Chondrocyte (in vitro differentiated cells): ENCODE data around the gene RHOXF2B. TPM values are rescaled to one million over a fixed set of nuclear protein-coding genes. Genes with fewer than 3 reads are reported as not detected.
"Not testable (repeated sequence)": the region's sequence is repeated elsewhere in the genome, so short reads cannot be mapped to it uniquely, and the experiment has no call there.

Experiments
- DNase-seq: peaks from one replicate; pipeline ENCODE4 v3.0.0; 2021; ENCODE audit warnings: mixed read lengths, low spot score
- H3K27ac Mint-ChIP-seq: one replicate; pipeline ENCODE4 v1.8.0; 2021; ENCODE audit warnings: mild to moderate bottlenecking, moderate library complexity, mixed read lengths; ENCODE audit not compliant: unreplicated experiment
- H3K27me3 Mint-ChIP-seq: 2 replicates; pipeline ENCODE4 v1.8.0; 2021; ENCODE audit warnings: low read depth, mixed read lengths
- H3K36me3 Mint-ChIP-seq: 2 replicates; pipeline ENCODE4 v1.8.0; 2021; ENCODE audit warnings: low read depth, mixed read lengths
- H3K4me1 Mint-ChIP-seq: 2 replicates; pipeline ENCODE4 v1.8.0; 2021; ENCODE audit warnings: low read depth, mild to moderate bottlenecking, mixed read lengths
- H3K4me3 Mint-ChIP-seq: one replicate; pipeline ENCODE4 v1.8.0; 2021; ENCODE audit warnings: mild to moderate bottlenecking, moderate library complexity, mixed read lengths; ENCODE audit not compliant: unreplicated experiment
- H3K9me3 Mint-ChIP-seq: 2 replicates; pipeline ENCODE4 v1.8.0; 2021; ENCODE audit warnings: low read depth, mixed read lengths
- total RNA-seq: library from RNA; stranded (reverse); gene quantifications from 3 replicates; pipeline ENCODE4 v1.2.1, GENCODE V29; 2021
- TF ChIP-seq, protein P1 (sequence below): fragments of 200-600 bp; sonication (generic); IDR thresholded peaks from 2 replicates; pipeline ENCODE4 v1.5.0; 2021; ENCODE audit warnings: antibody characterized with exemption, mild to moderate bottlenecking, moderate library complexity

The RHOXF2B gene
- total RNA-seq, 1 donor from 2014 or later, result not detected

DNA sequence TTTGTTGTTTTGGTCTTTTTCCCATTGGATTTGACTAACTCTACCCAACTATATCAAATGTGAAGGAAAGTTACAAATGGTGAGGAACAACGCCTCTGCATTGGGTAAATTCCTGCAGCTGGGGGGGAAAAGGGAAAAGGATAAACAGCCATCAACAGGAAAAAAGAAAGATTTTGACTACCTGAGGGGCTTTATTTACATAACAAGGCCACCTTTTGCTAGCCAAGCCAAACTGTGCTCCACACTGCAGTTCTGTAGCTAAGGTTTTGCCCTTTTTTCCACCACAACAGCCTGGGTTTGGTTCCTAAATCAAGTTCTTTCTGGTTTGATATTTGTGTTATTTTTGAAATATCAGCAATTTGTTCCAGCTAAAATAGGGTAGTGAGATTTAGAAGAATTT is 40.8 kb downstream of the RHOXF2B start:
- H3K4me3 Mint-ChIP-seq, result no peak overlapping the region
- no peaks in the 10 kb centered on the region for H3K36me3 Mint-ChIP-seq
- no peaks in the 10 kb centered on the region for H3K4me1 Mint-ChIP-seq
- no peak for DNase-seq
- H3K9me3 Mint-ChIP-seq, result no peaks in the 10 kb centered on the region
- H3K27me3 Mint-ChIP-seq, result no peaks in the 10 kb centered on the region
- H3K27ac Mint-ChIP-seq, result no peak overlapping the region
- TF ChIP-seq, protein P1, sequence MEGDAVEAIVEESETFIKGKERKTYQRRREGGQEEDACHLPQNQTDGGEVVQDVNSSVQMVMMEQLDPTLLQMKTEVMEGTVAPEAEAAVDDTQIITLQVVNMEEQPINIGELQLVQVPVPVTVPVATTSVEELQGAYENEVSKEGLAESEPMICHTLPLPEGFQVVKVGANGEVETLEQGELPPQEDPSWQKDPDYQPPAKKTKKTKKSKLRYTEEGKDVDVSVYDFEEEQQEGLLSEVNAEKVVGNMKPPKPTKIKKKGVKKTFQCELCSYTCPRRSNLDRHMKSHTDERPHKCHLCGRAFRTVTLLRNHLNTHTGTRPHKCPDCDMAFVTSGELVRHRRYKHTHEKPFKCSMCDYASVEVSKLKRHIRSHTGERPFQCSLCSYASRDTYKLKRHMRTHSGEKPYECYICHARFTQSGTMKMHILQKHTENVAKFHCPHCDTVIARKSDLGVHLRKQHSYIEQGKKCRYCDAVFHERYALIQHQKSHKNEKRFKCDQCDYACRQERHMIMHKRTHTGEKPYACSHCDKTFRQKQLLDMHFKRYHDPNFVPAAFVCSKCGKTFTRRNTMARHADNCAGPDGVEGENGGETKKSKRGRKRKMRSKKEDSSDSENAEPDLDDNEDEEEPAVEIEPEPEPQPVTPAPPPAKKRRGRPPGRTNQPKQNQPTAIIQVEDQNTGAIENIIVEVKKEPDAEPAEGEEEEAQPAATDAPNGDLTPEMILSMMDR, result no peak

DNA sequence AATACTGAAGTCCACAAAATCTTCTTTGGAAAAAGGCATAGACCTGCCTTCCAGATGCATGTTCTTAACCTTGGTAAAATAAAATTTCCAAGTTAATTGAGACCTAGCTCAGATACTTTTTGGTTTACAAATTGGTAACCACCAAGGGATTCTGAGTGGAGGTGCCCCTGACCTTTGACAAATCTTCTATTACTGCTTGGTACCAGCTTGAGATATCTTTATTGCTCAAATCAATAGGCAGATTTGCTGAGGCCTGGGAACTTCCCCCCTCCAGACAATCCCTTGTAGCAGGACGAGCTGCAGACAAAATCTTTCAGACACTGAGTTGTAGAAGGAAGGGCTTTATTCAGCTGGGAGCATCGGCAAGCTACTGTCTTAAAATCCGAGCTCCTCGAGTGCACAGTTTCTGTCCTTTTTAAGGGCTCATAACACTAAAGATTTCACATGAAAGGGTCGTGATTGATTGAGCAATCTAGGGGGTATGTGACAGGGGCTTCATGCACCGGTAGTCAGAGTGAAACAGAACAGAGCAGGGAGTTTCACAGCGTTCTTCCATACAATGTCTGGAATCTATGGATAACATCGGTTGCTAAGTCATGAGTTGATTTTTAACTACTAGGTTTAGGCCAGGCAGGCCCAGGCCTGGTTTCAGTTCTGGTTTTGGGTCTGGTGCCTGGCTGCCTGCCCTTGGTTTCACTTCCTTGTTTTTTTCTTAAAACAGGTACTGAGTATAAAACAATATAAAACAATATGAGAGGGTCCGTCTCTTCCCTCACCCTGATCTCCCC is 41.8 kb downstream of the RHOXF2B start:
- H3K4me3 Mint-ChIP-seq, DNase-seq, H3K27me3 Mint-ChIP-seq, H3K9me3 Mint-ChIP-seq, H3K27ac Mint-ChIP-seq, H3K36me3 Mint-ChIP-seq, H3K4me1 Mint-ChIP-seq: not testable (repeated sequence)

DNA sequence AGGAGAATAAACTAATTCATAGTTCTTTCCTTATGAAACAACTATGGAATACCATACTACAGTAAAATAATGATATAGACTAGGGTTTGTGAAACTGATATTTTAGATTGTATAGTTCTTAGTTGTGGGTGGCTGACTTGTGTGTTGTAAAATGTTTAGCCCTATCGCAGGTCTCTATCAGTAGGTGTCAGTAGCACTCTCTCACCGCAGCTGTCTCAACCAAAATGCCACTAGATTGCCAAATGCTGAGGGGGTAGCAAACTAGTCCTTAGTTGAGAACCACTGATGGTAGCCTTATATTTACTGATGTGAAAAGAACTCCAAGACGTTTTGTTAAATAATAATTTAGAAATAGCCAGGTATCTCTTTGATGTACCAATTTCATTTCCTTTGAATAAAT is 48.1 kb downstream of the RHOXF2B start:
- H3K27ac Mint-ChIP-seq, result no peak overlapping the region
- H3K36me3 Mint-ChIP-seq, result no peaks in the 10 kb centered on the region
- no peaks in the 10 kb centered on the region for H3K4me1 Mint-ChIP-seq
- H3K9me3 Mint-ChIP-seq, result peaks cover 18% of the 10 kb centered on the region
- no peak overlapping the region for H3K4me3 Mint-ChIP-seq
- TF ChIP-seq, protein P1, result no peak
- H3K27me3 Mint-ChIP-seq, result peaks cover 4% of the 10 kb centered on the region
- DNase-seq, result no peak

DNA sequence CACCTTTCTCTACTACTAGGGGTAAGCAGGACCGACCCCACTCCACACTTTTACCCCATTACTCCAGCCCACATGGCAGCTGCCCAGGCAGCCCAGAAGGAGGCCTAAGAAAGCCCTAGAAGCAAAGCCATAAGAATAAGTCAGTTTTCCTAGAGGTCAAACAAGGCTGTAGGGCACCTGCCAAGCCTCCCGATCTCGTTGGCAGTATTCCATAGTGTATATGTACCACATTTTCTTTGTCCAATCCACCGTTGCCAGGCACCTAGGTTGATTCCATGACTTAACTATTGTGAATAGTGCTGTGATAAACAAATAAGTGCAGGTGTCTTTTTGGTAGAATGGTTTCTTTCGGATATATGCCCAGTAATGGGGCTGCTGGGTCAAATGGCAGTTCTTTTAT is 54.2 kb downstream of the RHOXF2B start:
- Mint-ChIP-seq H3K36me3 (no peaks in the 10 kb centered on the region), H3K4me1 (no peaks in the 10 kb centered on the region), H3K27me3 (peaks cover 4% of the 10 kb centered on the region)

DNA sequence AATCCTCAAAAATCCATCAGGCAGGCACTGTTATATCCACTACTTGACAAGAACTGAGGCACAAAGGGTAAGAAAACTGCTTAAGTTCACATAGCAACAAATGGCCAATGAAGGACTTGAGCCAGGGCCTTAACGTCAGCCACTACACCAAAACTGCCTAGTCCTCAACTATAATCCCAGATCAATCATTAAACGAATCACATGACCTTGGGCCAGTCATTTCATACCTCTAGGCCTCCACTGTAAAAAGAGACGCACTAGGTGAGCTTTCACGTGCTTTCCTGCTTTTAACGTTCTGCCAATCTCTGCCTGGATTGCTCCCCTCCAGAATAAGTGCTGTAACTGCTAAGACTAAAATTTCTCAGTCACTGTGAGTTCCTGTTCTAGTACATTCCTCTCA is 54.7 kb downstream of the RHOXF2B start:
- Mint-ChIP-seq H3K4me3 (no peak overlapping the region), H3K9me3 (peaks cover 12% of the 10 kb centered on the region), H3K27me3 (peaks cover 4% of the 10 kb centered on the region), H3K36me3 (no peaks in the 10 kb centered on the region), H3K4me1 (no peaks in the 10 kb centered on the region), H3K27ac (no peak overlapping the region)
- DNase-seq, result no peak
- TF ChIP-seq, protein P1, result no peak

More for the DNA sequence above, 54.2 kb downstream of the RHOXF2B start:
- Mint-ChIP-seq H3K4me3 (no peak overlapping the region), H3K9me3 (peaks cover 16% of the 10 kb centered on the region), H3K27ac (no peak overlapping the region)
- no peak for DNase-seq
- TF ChIP-seq, protein P1, result no peak

Other genes starting within 250 kb of the RHOXF2B start
- 6.3 to 7.8 TPM (median 7.2 TPM) in 3 replicates for gene UPF3B, start 224.7 kb downstream of the RHOXF2B start, total RNA-seq
- 12.7 to 17.4 TPM (median 14.8 TPM) in 3 replicates for gene RNF113A, start 206.0 kb downstream of the RHOXF2B start, total RNA-seq
- gene NDUFA1, start 205.9 kb downstream of the RHOXF2B start, total RNA-seq, result 76.8 to 86.5 TPM (median 77.5 TPM) in 3 replicates
- gene AKAP14, start 181.8 kb downstream of the RHOXF2B start, total RNA-seq, result not detected in 3 replicates
- 6.4 to 9.8 TPM (median 6.7 TPM) in 3 replicates for gene NKAP, start 133.9 kb downstream of the RHOXF2B start, total RNA-seq
- not detected in 3 replicates for gene RHOXF1, start 38.2 kb upstream of the RHOXF2B start, total RNA-seq
- not detected in 3 replicates for gene RHOXF2, start 80.9 kb upstream of the RHOXF2B start, total RNA-seq
- gene ZBTB33, start 173.1 kb upstream of the RHOXF2B start, total RNA-seq, result 10.5 to 11.8 TPM (median 11.2 TPM) in 3 replicates
- 0.10 to 0.15 TPM in 2 of 3 replicates, not detected in the other for gene TMEM255A, start 233.8 kb upstream of the RHOXF2B start, total RNA-seq